ENCODE measurements around the gene PALM3. TPM values are rescaled to one million over a fixed set of nuclear protein-coding genes. Genes with fewer than 3 reads are reported as not detected.

PALM3 gene
- total RNA-seq, 6 experiments from 2014 or later, result 1.2 to 4.0 (median 2.8) TPM

DNA sequence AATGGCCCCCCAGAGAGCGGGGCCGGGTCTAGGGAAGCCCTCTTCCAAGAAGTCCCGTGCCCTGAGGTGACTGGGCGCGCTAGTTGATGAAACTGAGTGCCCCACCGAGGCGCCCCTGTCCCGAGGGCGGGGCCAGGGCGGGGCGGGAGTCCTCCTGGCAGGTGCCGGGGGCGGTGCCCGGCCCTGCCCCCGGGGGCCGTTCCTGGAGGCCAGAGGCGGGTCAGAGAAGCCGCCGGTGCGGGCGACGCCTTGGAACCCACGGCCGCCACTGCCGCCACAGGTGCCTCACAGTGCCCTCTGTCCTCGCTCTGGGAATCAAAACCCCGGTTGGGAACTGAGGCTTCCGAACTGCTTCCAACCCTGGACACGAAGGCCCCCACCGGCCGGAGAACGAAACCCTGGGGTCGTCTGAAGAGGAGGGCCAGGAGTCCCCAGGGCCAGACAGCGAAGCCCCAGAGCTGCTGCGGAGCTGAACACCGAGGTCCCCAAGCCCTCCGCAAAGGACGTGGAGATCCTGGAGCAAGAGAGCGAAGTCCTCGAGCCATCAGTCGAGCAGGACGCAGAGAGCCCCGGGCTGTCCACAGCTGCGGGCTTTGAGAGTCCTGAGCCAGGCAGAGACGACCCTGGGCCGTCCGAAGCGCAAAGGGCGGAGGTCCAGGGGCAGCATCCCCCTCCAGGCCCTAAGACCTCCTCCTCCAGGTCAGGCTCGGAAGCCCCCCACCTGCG, 10.8 kb upstream of the PALM3 start, which contains the start of gene MISP3:
Gene MISP3 (plus strand): TSS at position 252 of the 726 bp plus-strand sequence. CDS start 524 bp downstream, outside the sequence.
- H3K36me3 Mint-ChIP-seq (ENCODE audit: low read depth), result no peaks in the 10 kb centered on the region
- peak within 1 kb of the TSS; percentile 98 for H3K4me3 Mint-ChIP-seq
- peaks cover 16% of the 10 kb centered on the region for H3K4me1 Mint-ChIP-seq (ENCODE audit: low read depth)
- no peaks in the 10 kb centered on the region; the same call in 1 of the 2 replicates for H3K27me3 Mint-ChIP-seq (ENCODE audit: insufficient read depth)
- DNase-seq, result no peak
- H3K27ac Mint-ChIP-seq, result peak within 1 kb of the TSS; percentile 90; the same call in 1 of the 2 replicates
- H3K9me3 Mint-ChIP-seq, result no peaks in the 10 kb centered on the region
- TF ChIP-seq, protein P1, sequence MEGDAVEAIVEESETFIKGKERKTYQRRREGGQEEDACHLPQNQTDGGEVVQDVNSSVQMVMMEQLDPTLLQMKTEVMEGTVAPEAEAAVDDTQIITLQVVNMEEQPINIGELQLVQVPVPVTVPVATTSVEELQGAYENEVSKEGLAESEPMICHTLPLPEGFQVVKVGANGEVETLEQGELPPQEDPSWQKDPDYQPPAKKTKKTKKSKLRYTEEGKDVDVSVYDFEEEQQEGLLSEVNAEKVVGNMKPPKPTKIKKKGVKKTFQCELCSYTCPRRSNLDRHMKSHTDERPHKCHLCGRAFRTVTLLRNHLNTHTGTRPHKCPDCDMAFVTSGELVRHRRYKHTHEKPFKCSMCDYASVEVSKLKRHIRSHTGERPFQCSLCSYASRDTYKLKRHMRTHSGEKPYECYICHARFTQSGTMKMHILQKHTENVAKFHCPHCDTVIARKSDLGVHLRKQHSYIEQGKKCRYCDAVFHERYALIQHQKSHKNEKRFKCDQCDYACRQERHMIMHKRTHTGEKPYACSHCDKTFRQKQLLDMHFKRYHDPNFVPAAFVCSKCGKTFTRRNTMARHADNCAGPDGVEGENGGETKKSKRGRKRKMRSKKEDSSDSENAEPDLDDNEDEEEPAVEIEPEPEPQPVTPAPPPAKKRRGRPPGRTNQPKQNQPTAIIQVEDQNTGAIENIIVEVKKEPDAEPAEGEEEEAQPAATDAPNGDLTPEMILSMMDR (IDR thresholded peaks at IDR 0.05), result no peak

DNA sequence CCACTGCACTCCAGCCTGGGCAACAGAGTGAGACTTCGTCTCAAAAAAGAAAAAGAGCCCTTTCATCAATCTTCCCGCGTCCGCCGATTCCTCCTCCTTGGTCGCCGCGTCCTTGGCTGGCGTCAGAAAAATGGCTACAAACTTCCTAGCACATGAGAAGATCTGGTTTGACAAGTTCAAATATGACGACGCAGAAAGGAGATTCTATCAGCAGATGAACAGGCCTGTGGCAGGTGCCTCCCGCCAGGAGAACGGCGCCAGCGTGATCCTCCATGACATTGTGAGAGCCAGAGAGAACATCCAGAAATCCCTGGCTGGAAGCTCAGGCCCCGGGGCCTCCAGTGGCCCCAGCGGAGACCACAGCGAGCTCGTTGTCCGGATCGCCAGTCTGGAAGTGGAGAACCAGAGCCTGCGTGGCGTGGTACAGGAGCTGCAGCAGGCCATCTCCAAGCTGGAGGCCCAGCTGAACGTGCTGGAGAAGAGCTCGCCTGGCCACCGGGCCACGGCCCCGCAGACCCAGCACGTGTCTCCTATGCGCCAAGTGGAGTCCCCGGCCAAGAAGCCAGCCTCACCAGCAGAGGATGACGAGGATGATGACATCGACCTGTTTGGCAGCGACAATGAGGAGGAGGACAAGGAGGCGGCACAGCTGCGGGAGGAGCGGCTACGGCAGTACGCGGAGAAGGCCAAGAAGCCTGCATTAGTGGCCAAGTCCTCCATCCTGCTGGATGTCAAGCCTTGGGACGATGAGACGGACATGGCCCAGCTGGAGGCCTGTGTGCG, 8.6 kb upstream of the PALM3 start:
- TF ChIP-seq, protein P1 (IDR thresholded peaks at IDR 0.05), result no peak
- Mint-ChIP-seq H3K27ac (no peak overlapping the region), H3K4me3 (no peak overlapping the region)

DNA sequence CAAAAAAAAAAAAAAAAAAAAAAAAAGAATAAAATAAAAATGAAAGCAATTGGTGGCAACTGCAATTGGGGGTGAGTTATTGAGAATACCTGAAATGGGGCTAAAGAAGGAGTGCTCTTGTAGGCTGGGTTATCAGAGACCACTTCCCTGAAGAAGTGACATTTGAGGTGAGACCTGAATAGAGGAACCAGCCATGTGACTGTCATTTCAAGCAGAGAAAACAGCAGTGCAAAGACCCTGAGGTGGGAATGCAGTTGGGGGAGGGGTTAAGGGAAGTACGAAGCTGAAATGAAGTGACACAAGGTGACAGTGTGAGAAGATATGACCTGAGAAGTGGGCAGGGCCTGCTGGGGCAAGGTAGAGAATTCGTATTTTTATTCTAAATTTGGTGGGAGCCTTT, 4.3 kb upstream of the PALM3 start:
- Mint-ChIP-seq H3K4me1 (ENCODE audit: low read depth) (no peaks in the 10 kb centered on the region), H3K4me3 (no peak overlapping the region), H3K27ac (no peak overlapping the region), H3K27me3 (ENCODE audit: insufficient read depth) (peaks cover 8% of the 10 kb centered on the region), H3K36me3 (ENCODE audit: low read depth) (no peaks in the 10 kb centered on the region), H3K9me3 (no peaks in the 10 kb centered on the region)
- TF ChIP-seq, protein P1 (IDR thresholded peaks at IDR 0.05), result no peak
- no peak for DNase-seq

More for the DNA sequence above, 8.6 kb upstream of the PALM3 start:
- H3K27me3 Mint-ChIP-seq (ENCODE audit: insufficient read depth), result no peaks in the 10 kb centered on the region; the same call in 1 of the 2 replicates
- DNase-seq, result no peak
- H3K4me1 Mint-ChIP-seq (ENCODE audit: low read depth), result peaks cover 16% of the 10 kb centered on the region
- no peaks in the 10 kb centered on the region for H3K36me3 Mint-ChIP-seq (ENCODE audit: low read depth)
- no peaks in the 10 kb centered on the region for H3K9me3 Mint-ChIP-seq

DNA sequence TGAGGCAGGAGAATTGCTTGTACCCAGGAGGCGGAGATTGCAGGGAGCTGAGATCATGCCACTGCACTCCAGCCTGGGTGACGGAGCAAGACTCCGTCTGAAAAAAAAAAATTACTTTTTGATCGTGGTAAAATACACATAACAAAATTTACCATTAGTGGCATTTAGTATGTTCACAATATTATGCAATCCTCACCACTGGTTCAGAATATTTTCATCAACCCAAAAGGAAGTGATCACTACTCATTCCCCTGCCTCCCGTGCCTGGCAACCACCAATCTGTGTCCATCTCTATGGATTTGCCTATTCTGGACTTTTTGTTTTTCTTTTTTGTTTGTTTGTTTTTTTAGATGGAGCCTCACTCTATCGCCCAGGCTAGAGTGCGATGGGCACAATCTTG, 1.2 kb upstream of the PALM3 start:
- Mint-ChIP-seq H3K27me3 (ENCODE audit: insufficient read depth) (peaks cover 16% of the 10 kb centered on the region), H3K4me1 (ENCODE audit: low read depth) (peaks cover 4% of the 10 kb centered on the region; the same call in 1 of the 2 replicates), H3K36me3 (ENCODE audit: low read depth) (no peaks in the 10 kb centered on the region), H3K4me3 (no peak overlapping the region), H3K9me3 (no peaks in the 10 kb centered on the region), H3K27ac (no peak overlapping the region)
- DNase-seq, result no peak
- TF ChIP-seq, protein P1 (IDR thresholded peaks at IDR 0.05), result no peak

DNA sequence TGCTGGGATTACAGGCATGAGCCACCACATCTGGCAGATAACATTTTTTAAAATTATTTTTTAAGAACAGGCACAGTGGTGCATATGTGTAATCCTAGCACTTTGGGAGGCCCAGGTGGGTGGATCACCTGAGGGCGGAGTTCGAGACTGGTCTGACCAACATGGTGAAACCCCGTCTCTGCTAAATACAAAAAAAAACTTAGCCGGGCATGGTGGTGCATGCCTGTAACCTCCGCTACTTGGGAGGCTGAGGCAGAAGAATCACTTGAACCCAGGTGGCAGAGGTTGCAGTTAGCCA, 631 bp upstream of the PALM3 start:
- H3K4me1 Mint-ChIP-seq (ENCODE audit: low read depth), result peaks cover 4% of the 10 kb centered on the region; the same call in 1 of the 2 replicates
- no peak overlapping the region for H3K4me3 Mint-ChIP-seq
- no peak for DNase-seq
- TF ChIP-seq, protein P1 (IDR thresholded peaks at IDR 0.05), result no peak
- H3K36me3 Mint-ChIP-seq (ENCODE audit: low read depth), result no peaks in the 10 kb centered on the region
- no peaks in the 10 kb centered on the region for H3K9me3 Mint-ChIP-seq
- H3K27me3 Mint-ChIP-seq (ENCODE audit: insufficient read depth), result peaks cover 16% of the 10 kb centered on the region
- H3K27ac Mint-ChIP-seq, result no peak overlapping the region
